ENCODE measurements around the gene PRXL2A. TPM values are rescaled to one million over a fixed set of nuclear protein-coding genes. Genes with fewer than 3 reads are reported as not detected.

PRXL2A gene
- total RNA-seq, 5 donors from 2014 or later (not counting 1 experiment from before 2014, with no cell fraction given), result 2.9 to 6.3 (median 5.2) TPM

- no peaks in the 10 kb centered on the region for H3K9me3 ChIP-seq
- H3K36me3 ChIP-seq (ENCODE audit: control insufficient read depth in 2 of 2, extremely low read depth in 1 of 2, insufficient read depth in 1 of 2, low read length in 1 of 2), result peaks cover 0 to 9% of the 10 kb centered on the region in 2 donors
- H3K4me3 ChIP-seq (ENCODE audit: control insufficient read depth in 1 of 2, extremely low read depth in 1 of 2, low read length in 1 of 2), result no peak overlapping the region
- peaks cover 0 to 5% of the 10 kb centered on the region in 2 experiments for H3K27me3 ChIP-seq (replicated peaks in 1 of 2; ENCODE audit: control insufficient read depth in 2 of 2, extremely low read depth in 1 of 2, insufficient read depth in 2 of 2, low read length in 1 of 2)
- ChIA-PET POLR2A (interaction anchor here (0.5 to 0.7 kb wide), 2 partner anchors 43 to 303 kb away, joined by 3 to 4 read pairs; no protein-coding TSS in a partner anchor), CTCF (interaction anchor here (0.7 to 1.7 kb wide), 3 partner anchors 23 to 317 kb away, joined by 3 to 4 read pairs (median 4); no protein-coding TSS in a partner anchor)
- H3K9me3 Mint-ChIP-seq, result no peaks in the 10 kb centered on the region
- no CpG with 5 or more reads among the region's 5 CpGs for WGBS (ENCODE audit: insufficient coverage)
- no peak overlapping the region for H3K4me3 Mint-ChIP-seq
- no peaks in the 10 kb centered on the region for H3K27me3 Mint-ChIP-seq
- no peak overlapping the region for H3K27ac ChIP-seq (ENCODE audit: low read length)
- DNase-seq, result no peak
- H3K4me1 Mint-ChIP-seq, result peaks cover 0 to 1% (median 0%) of the 10 kb centered on the region in 3 donors
- no peak overlapping the region for H3K27ac Mint-ChIP-seq
- no peak for ATAC-seq (replicated peaks in 1 of 4)
- H3K36me3 Mint-ChIP-seq, result peaks cover 17% of the 10 kb centered on the region
- no peaks in the 10 kb centered on the region for H3K4me1 ChIP-seq (ENCODE audit: control insufficient read depth in 1 of 2, extremely low read depth in 1 of 2, insufficient read depth in 2 of 2, low read length in 2 of 2)
These were observed 12.8 kb downstream of the PRXL2A start for GRCh38 chr10:80421050-80421706.

DNA sequence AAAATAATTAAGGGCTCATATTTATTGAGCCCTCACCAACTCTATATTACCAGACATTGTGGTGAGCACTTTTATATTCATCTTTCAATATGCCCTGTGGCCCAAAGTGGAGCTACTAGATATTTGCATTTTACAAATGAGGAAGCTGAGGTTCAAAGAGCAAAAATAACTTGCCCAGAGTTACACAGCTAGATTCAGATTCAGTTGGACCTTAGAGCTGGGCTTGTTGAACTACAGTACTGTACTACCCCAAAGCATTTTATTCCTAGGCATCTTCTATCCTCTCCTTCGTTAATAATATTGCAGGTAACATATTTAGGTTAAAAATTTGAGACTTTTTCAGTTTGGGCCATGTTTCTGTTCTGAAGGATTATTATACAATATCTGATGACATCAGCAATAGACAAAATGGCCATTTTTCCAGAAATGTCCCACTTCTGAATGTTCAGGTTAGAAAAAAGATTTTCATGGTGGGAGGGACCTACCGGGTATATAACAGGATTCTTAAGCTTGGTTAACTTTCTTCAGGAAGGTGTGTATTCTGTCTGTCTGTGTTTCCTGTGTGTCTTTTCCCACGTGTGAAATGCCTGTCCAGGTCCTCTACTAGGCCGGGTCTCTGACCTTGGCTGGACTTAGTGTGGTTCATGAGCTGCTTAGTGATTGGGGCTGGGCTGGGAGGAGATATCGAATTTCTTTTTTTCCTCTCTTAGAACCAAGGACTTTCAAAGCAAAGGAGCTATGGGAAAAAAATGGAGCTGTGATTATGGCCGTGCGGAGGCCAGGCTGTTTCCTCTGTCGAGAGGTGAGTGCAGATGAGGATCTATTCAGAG lies 13.6 kb downstream of the PRXL2A start:
- 100% methylated on average over 1 of the region's 8 CpGs for WGBS (ENCODE audit: insufficient coverage)
- Histone ChIP-seq H3K4me1 (ENCODE audit: control insufficient read depth in 1 of 2, extremely low read depth in 1 of 2, insufficient read depth in 2 of 2, low read length in 2 of 2) (no peaks in the 10 kb centered on the region), H3K4me3 (ENCODE audit: control insufficient read depth in 1 of 2, extremely low read depth in 1 of 2, low read length in 1 of 2) (no peak overlapping the region), H3K9me3 (no peaks in the 10 kb centered on the region), H3K27ac (ENCODE audit: low read length) (no peak overlapping the region), H3K27me3 (replicated peaks in 1 of 2; ENCODE audit: control insufficient read depth in 2 of 2, extremely low read depth in 1 of 2, insufficient read depth in 2 of 2, low read length in 1 of 2) (peaks cover 0 to 5% of the 10 kb centered on the region in 2 experiments), H3K36me3 (ENCODE audit: control insufficient read depth in 2 of 2, extremely low read depth in 1 of 2, insufficient read depth in 1 of 2, low read length in 1 of 2) (peaks cover 0 to 9% of the 10 kb centered on the region in 2 donors)
- H3K27ac Mint-ChIP-seq, result no peak overlapping the region
- peaks cover 17% of the 10 kb centered on the region for H3K36me3 Mint-ChIP-seq
- POLR2A ChIA-PET, result no interaction called here
- DNase-seq (no peak), ATAC-seq (replicated peaks in 1 of 4) (no peak)
- no peaks in the 10 kb centered on the region for H3K4me1 Mint-ChIP-seq
- no peak overlapping the region for H3K4me3 Mint-ChIP-seq
- H3K27me3 Mint-ChIP-seq, result no peaks in the 10 kb centered on the region
- no peaks in the 10 kb centered on the region for H3K9me3 Mint-ChIP-seq
- CTCF ChIA-PET, result interaction anchor here (0.5 to 1.7 kb wide), 8 partner anchors 22 to 1760 kb away, joined by 3 to 4 read pairs (median 3); no protein-coding TSS in a partner anchor

- no peaks in the 10 kb centered on the region for H3K4me1 ChIP-seq (ENCODE audit: control insufficient read depth in 1 of 2, extremely low read depth in 1 of 2, insufficient read depth in 2 of 2, low read length in 2 of 2)
- no peak overlapping the region for H3K27ac Mint-ChIP-seq
- peaks cover 0 to 5% of the 10 kb centered on the region in 2 donors for H3K36me3 ChIP-seq (ENCODE audit: control insufficient read depth in 2 of 2, extremely low read depth in 1 of 2, insufficient read depth in 1 of 2, low read length in 1 of 2)
- WGBS (ENCODE audit: insufficient coverage), result 100% methylated on average over 1 of the region's 2 CpGs
- no peak overlapping the region for H3K27ac ChIP-seq (ENCODE audit: low read length)
- CTCF ChIA-PET, result interaction anchor here in 1 of 2 donors (0.8 kb wide), 1 partner anchor 18 kb away, joined by 3 read pairs; the partner anchor contains the start of gene PRXL2A
- H3K4me3 Mint-ChIP-seq, result no peak overlapping the region
- no peaks in the 10 kb centered on the region for H3K27me3 ChIP-seq (replicated peaks in 1 of 2; ENCODE audit: control insufficient read depth in 2 of 2, extremely low read depth in 1 of 2, insufficient read depth in 2 of 2, low read length in 1 of 2)
- H3K9me3 ChIP-seq, result no peaks in the 10 kb centered on the region
- DNase-seq, result no peak
- H3K9me3 Mint-ChIP-seq, result no peaks in the 10 kb centered on the region
- ATAC-seq (replicated peaks in 1 of 4), result no peak
- H3K27me3 Mint-ChIP-seq, result no peaks in the 10 kb centered on the region
- POLR2A ChIA-PET, result no interaction called here
- no peaks in the 10 kb centered on the region for H3K4me1 Mint-ChIP-seq
- H3K36me3 Mint-ChIP-seq, result peaks cover 34% of the 10 kb centered on the region
- no peak overlapping the region for H3K4me3 ChIP-seq (ENCODE audit: control insufficient read depth in 1 of 2, extremely low read depth in 1 of 2, low read length in 1 of 2)
These were observed 17.6 kb downstream of the PRXL2A start for GRCh38 chr10:80425901-80426300.

GRCh38 chr10:80427541-80427940 lies 19.2 kb downstream of the PRXL2A start:
- 100% methylated on average over 1 of the region's 2 CpGs for WGBS (ENCODE audit: insufficient coverage)
- Histone ChIP-seq H3K4me3 (ENCODE audit: control insufficient read depth in 1 of 2, extremely low read depth in 1 of 2, low read length in 1 of 2) (no peak overlapping the region), H3K36me3 (ENCODE audit: control insufficient read depth in 2 of 2, extremely low read depth in 1 of 2, insufficient read depth in 1 of 2, low read length in 1 of 2) (peaks cover 3 to 5% of the 10 kb centered on the region in 2 donors), H3K27ac (ENCODE audit: low read length) (no peak overlapping the region), H3K4me1 (ENCODE audit: control insufficient read depth in 1 of 2, extremely low read depth in 1 of 2, insufficient read depth in 2 of 2, low read length in 2 of 2) (no peaks in the 10 kb centered on the region), H3K27me3 (replicated peaks in 1 of 2; ENCODE audit: control insufficient read depth in 2 of 2, extremely low read depth in 1 of 2, insufficient read depth in 2 of 2, low read length in 1 of 2) (no peaks in the 10 kb centered on the region), H3K9me3 (no peaks in the 10 kb centered on the region)
- ChIA-PET POLR2A (no interaction called here), CTCF (no interaction called here)
- DNase-seq (no peak), ATAC-seq (replicated peaks in 1 of 4) (no peak)
- Mint-ChIP-seq H3K27ac (no peak overlapping the region), H3K27me3 (no peaks in the 10 kb centered on the region), H3K36me3 (peaks cover 27% of the 10 kb centered on the region), H3K4me1 (no peaks in the 10 kb centered on the region), H3K9me3 (no peaks in the 10 kb centered on the region), H3K4me3 (no peak overlapping the region)

GRCh38 chr10:80429521-80429973 lies 21.2 kb downstream of the PRXL2A start:
- Histone ChIP-seq H3K4me3 (ENCODE audit: control insufficient read depth in 1 of 2, extremely low read depth in 1 of 2, low read length in 1 of 2) (no peak overlapping the region), H3K4me1 (ENCODE audit: control insufficient read depth in 1 of 2, extremely low read depth in 1 of 2, insufficient read depth in 2 of 2, low read length in 2 of 2) (no peaks in the 10 kb centered on the region), H3K9me3 (no peaks in the 10 kb centered on the region), H3K27me3 (replicated peaks in 1 of 2; ENCODE audit: control insufficient read depth in 2 of 2, extremely low read depth in 1 of 2, insufficient read depth in 2 of 2, low read length in 1 of 2) (no peaks in the 10 kb centered on the region), H3K27ac (ENCODE audit: low read length) (no peak overlapping the region), H3K36me3 (ENCODE audit: control insufficient read depth in 2 of 2, extremely low read depth in 1 of 2, insufficient read depth in 1 of 2, low read length in 1 of 2) (peaks cover 3 to 5% of the 10 kb centered on the region in 2 donors)
- Mint-ChIP-seq H3K4me3 (no peak overlapping the region), H3K36me3 (peaks cover 22% of the 10 kb centered on the region), H3K4me1 (no peaks in the 10 kb centered on the region), H3K27me3 (no peaks in the 10 kb centered on the region), H3K9me3 (no peaks in the 10 kb centered on the region), H3K27ac (no peak overlapping the region)
- 85% methylated on average over 4 of the region's 9 CpGs for WGBS (ENCODE audit: insufficient coverage)
- no peak for ATAC-seq (replicated peaks in 1 of 4)
- CTCF ChIA-PET, result interaction anchor here in 1 of 2 donors (0.7 kb wide), 1 partner anchor 76 kb away, joined by 8 read pairs; no protein-coding TSS in a partner anchor
- no peak for DNase-seq
- POLR2A ChIA-PET, result no interaction called here

DNA sequence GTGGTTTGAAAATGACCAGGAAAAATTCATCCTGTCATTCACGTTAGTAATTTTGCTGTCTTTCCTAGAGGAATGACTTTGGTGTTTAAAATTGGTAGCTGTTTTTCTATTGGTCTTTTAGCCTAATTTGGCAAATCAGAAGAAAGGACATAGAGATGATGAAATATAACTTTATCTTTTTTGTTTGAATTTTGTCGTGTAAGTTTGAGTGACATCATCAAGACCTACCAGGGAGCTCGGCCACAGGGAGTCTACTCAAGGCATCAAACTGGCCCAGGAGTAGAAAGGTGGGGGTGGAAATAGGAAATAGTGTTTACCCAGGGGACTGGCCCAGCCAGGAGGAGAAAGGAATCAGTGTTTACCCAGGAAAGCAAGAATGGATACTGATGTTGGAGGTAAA lies 24.8 kb downstream of the PRXL2A start:
- Mint-ChIP-seq H3K4me3 (no peak overlapping the region), H3K9me3 (no peaks in the 10 kb centered on the region), H3K36me3 (peaks cover 5% of the 10 kb centered on the region), H3K27me3 (peaks cover 0 to 2% of the 10 kb centered on the region in 2 donors), H3K4me1 (no peaks in the 10 kb centered on the region), H3K27ac (no peak overlapping the region)
- Histone ChIP-seq H3K4me1 (ENCODE audit: control insufficient read depth in 1 of 2, extremely low read depth in 1 of 2, insufficient read depth in 2 of 2, low read length in 2 of 2) (no peaks in the 10 kb centered on the region), H3K27ac (ENCODE audit: low read length) (no peak overlapping the region), H3K36me3 (ENCODE audit: control insufficient read depth in 2 of 2, extremely low read depth in 1 of 2, insufficient read depth in 1 of 2, low read length in 1 of 2) (peaks cover 0 to 3% of the 10 kb centered on the region in 2 donors), H3K27me3 (replicated peaks in 1 of 2; ENCODE audit: control insufficient read depth in 2 of 2, extremely low read depth in 1 of 2, insufficient read depth in 2 of 2, low read length in 1 of 2) (peaks cover 0 to 6% of the 10 kb centered on the region in 2 experiments), H3K9me3 (no peaks in the 10 kb centered on the region), H3K4me3 (ENCODE audit: control insufficient read depth in 1 of 2, extremely low read depth in 1 of 2, low read length in 1 of 2) (no peak overlapping the region)
- POLR2A ChIA-PET, result no interaction called here
- CTCF ChIA-PET, result no interaction called here
- 83% methylated on average over 3 of the region's 3 CpGs for WGBS (ENCODE audit: insufficient coverage)
- ATAC-seq (replicated peaks in 1 of 4) (no peak), DNase-seq (no peak)

Data from T-cell (primary cell).